Neutrophil (primary cell): Measurements from ENCODE around the gene SFTPB.

Source experiments
- H3K27ac ChIP-seq: fragments of 200-600 bp; sonication (generic); 2 replicates; pipeline ENCODE4 v1.5.1; 2016; ENCODE audit warnings: mild to moderate bottlenecking, moderate library complexity
- H3K27me3 ChIP-seq: fragments of 200-600 bp; sonication (generic); 2 replicates; pipeline ENCODE4 v1.6.0; 2016; ENCODE audit warnings: mild to moderate bottlenecking
- H3K36me3 ChIP-seq: fragments of 200-600 bp; sonication (generic); 2 replicates; pipeline ENCODE4 v1.5.1; 2017
- H3K4me1 ChIP-seq, 2 experiments: fragments of 200-600 bp in 1 of 2; sonication (generic) in 1 of 2; 1 replicate in 1 of 2; 2 replicates in 1 of 2; pipeline versions ENCODE4 v1.5.1 to v1.6.1; 2013 to 2016; ENCODE audit warnings: low read depth in 1 of 2, low read length in 1 of 2, mild to moderate bottlenecking in 1 of 2, moderate library complexity in 1 of 2; ENCODE audit not compliant: control insufficient read depth in 1 of 2, insufficient read depth in 1 of 2
- H3K4me3 ChIP-seq, 2 experiments: fragments of 200-600 bp in 1 of 2; sonication (generic) in 1 of 2; 1 replicate in 1 of 2; 2 replicates in 1 of 2; pipeline ENCODE4 v1.5.1; 2013 to 2016; ENCODE audit warnings: low read depth in 1 of 2, low read length in 1 of 2, mild to moderate bottlenecking in 1 of 2, moderate library complexity in 1 of 2
- H3K9me3 ChIP-seq: fragments of 200-600 bp; sonication (generic); 2 replicates; pipeline ENCODE4 v1.5.1; 2016
- TF ChIP-seq, protein P1 (sequence below): fragments of 200-600 bp; sonication (generic); IDR thresholded peaks from 2 replicates; pipeline ENCODE4 v1.5.1; 2016; ENCODE audit warnings: antibody characterized with exemption

SFTPB gene

DNA sequence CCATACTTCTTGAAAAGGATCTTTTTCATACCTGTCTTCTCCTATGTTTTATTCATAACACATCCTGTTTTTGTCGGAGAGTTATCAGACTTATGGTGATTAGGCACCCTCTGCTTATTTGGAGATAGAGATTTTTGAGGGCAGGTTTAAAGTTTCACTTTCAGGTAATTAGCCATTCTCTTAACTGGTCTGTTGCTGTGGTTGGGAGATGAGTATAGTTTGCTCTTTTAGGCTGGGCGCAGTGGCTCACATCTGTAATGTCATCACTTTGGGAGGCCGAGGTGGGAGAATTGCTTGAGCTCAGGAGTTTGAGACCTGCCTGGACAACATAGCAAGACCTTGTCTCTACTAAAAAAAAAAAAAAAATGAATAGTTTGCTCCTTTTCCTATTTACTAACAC lies 25.3 kb downstream of the SFTPB start:
- peaks cover 98% of the 10 kb centered on the region for H3K36me3 ChIP-seq
- no peak overlapping the region for H3K4me3 ChIP-seq
- TF ChIP-seq, protein P1, sequence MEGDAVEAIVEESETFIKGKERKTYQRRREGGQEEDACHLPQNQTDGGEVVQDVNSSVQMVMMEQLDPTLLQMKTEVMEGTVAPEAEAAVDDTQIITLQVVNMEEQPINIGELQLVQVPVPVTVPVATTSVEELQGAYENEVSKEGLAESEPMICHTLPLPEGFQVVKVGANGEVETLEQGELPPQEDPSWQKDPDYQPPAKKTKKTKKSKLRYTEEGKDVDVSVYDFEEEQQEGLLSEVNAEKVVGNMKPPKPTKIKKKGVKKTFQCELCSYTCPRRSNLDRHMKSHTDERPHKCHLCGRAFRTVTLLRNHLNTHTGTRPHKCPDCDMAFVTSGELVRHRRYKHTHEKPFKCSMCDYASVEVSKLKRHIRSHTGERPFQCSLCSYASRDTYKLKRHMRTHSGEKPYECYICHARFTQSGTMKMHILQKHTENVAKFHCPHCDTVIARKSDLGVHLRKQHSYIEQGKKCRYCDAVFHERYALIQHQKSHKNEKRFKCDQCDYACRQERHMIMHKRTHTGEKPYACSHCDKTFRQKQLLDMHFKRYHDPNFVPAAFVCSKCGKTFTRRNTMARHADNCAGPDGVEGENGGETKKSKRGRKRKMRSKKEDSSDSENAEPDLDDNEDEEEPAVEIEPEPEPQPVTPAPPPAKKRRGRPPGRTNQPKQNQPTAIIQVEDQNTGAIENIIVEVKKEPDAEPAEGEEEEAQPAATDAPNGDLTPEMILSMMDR: no peak
- no peak overlapping the region for H3K27ac ChIP-seq
- no peaks in the 10 kb centered on the region for H3K9me3 ChIP-seq
- H3K27me3 ChIP-seq: no peaks in the 10 kb centered on the region
- H3K4me1 ChIP-seq: no peaks in the 10 kb centered on the region

DNA sequence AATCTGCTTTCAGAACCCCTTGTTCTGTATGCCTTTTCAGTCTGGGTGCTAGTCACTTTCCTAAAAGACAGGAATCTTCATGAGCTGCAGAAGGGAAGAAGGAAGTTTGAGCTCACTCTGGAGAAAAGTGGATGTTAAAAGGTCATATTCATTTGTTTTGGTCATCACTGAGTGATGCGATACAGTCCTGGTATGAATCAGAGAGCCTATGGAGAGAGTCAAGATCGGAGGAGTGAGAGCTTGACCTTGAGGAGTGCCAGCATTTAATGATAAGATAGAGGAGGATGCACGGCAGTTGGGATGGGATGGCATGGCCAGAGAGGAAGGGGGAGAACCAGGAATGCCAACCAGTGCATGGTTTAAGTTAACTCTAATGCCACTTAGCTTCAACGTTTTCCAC lies 32.4 kb downstream of the SFTPB start:
- Histone ChIP-seq H3K27ac (no peak overlapping the region), H3K36me3 (peaks cover 91% of the 10 kb centered on the region), H3K4me1 (no peaks in the 10 kb centered on the region), H3K9me3 (no peaks in the 10 kb centered on the region), H3K27me3 (no peaks in the 10 kb centered on the region), H3K4me3 (no peak overlapping the region)
- TF ChIP-seq, protein P1: no peak

DNA sequence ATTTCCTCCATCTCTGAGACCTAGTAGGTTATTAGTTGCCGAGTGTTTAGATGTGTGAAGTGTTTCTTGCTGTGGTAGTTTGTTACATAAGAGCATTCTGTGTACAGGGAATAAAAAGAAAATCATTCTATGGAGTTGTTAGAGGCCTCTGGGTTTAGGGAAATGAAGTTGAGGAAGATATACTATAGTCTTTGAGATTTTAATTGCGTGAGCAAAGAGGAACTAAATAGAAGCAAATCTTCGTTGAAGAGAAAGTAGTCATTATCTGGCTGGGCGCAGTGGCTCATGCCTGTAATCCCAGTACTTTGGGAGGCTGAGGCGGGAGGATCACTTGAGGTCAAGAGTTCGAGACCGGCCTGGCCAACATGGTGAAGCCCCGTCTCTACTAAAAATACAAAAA lies 33.0 kb downstream of the SFTPB start:
- Histone ChIP-seq H3K4me1 (no peaks in the 10 kb centered on the region), H3K36me3 (peaks cover 92% of the 10 kb centered on the region), H3K9me3 (no peaks in the 10 kb centered on the region), H3K27ac (no peak overlapping the region), H3K27me3 (no peaks in the 10 kb centered on the region), H3K4me3 (no peak overlapping the region)
- TF ChIP-seq, protein P1: no peak

DNA sequence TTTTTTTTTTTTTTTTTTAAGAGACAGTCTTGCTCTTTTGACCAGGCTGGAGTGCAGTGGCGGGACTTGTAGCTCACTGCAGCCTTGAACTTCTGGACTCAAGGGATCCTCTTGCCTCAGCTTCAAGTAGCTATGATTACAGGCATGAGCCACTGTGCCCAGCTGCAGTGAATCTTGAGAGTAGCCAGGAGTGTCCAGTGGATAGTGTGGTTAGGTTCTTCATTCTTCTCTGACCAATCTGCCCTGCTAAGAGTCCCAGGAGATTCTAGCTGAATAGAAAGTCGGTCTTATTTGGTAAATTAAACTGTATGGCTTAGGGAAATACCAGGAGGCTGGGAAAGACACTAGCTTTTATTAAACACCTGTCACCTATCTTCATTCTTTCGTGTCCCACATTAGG lies 36.7 kb downstream of the SFTPB start:
- Histone ChIP-seq H3K36me3 (peaks cover 97% of the 10 kb centered on the region), H3K9me3 (no peaks in the 10 kb centered on the region), H3K27me3 (no peaks in the 10 kb centered on the region), H3K27ac (no peak overlapping the region), H3K4me1 (no peaks in the 10 kb centered on the region), H3K4me3 (no peak overlapping the region)
- TF ChIP-seq, protein P1: no peak

DNA sequence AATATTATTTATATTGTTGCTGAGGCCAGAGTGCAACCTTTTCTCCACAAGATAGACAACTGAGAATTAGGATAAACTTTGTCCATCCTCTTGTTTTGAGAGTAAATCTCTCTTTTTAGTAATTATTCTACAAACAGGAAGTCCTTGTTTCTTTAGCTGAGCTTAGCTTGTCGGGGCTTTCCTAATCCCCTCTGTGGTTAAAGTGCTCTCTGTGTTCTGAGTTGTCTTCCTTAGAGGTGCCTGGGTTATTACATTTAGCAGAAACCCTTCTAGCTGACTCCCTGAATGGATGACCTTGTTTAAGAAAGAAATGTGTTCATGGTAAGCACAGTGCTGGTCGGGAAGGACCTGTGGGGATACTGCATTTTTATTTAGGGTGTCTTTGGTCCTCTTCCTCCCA lies 39.3 kb downstream of the SFTPB start:
- Histone ChIP-seq H3K27ac (peak overlapping the region; percentile 23), H3K27me3 (no peaks in the 10 kb centered on the region), H3K4me1 (no peaks in the 10 kb centered on the region), H3K9me3 (no peaks in the 10 kb centered on the region), H3K36me3 (peaks cover 99% of the 10 kb centered on the region), H3K4me3 (no peak overlapping the region)
- TF ChIP-seq, protein P1: no peak

DNA sequence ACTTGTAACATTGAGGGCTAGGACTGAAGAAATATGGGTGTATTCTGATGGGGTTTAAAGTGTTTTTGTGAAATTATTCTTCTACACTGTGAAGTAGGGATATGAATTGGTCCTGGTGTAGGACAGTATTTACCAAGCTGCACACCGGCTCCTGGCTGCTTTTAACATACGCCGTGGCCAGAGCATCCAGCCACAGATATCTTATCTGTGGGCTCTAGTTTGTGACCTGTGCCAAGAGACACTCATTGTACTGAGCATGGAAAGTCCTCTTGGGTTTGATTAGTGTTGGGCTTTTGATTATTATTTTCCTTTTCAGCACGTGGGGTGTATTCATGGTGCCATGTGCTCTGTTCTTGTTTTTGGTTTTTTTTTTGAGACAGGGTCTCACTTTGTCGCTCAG lies 44.0 kb downstream of the SFTPB start:
- H3K36me3 ChIP-seq: peaks cover 96% of the 10 kb centered on the region
- H3K4me1 ChIP-seq: no peaks in the 10 kb centered on the region
- no peaks in the 10 kb centered on the region for H3K9me3 ChIP-seq
- H3K27ac ChIP-seq: no peak overlapping the region
- no peaks in the 10 kb centered on the region for H3K27me3 ChIP-seq
- TF ChIP-seq, protein P1: no peak
- H3K4me3 ChIP-seq: no peak overlapping the region
